GM08714 (cell line): ENCODE measurements around the gene NXNL1.
"Not testable (repeated sequence)": the region's sequence is repeated elsewhere in the genome, so short reads cannot be mapped to it uniquely, and the experiment has no call there.

Experiments used
- H3K4me3 ChIP-seq: fragments of 200-500 bp; sonication (Bioruptor generic); 2 replicates; pipeline ENCODE4 v1.5.1; 2014; ENCODE audit warnings: mild to moderate bottlenecking, low read length, inconsistent platforms
- ZNF274 ChIP-seq: IDR thresholded peaks from 2 replicates; pipeline ENCODE4 v1.6.1; 2012; ENCODE audit warnings: mild to moderate bottlenecking, low read depth, low read length

NXNL1 gene

DNA sequence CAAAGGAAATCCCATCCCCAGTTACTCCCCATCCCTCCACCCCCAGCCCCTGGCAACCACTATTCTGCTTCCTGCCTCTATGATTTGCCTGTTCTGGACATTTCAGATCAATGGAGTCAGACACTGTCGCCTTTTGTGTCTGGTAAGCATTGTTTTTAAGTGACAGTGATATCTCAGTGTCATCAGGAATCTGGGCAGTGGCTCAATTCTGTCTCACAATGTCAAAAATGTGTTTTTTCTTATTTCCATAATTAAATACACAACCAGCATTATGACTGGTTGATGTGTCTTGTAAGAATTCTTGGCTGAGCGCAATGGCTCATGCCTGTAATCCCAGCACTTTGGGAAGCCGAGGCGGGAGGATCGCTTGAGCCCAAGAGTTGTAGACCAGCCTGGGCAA is 30.6 kb upstream of the NXNL1 start:
- no peak overlapping the region for H3K4me3 ChIP-seq
- TF ChIP-seq ZNF274: no peak

DNA sequence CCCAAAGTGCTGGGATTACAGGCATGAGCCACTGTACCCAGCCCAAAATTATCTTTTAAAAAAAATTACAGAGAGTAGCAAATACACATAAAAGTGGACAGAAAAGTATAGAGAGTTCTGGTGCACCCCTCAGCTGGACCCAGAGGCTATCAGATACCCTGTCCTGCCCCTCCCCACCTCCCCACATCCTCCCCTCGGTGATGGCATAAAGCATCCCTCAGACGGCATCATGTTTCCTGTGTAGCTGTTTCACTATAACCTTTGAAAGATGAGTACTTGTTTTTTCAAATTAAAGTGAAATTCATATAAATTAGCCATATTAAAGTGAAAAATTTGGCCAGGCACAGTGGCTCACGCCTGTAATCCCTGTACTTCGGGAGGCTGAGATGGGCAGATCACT is 29.7 kb upstream of the NXNL1 start:
- no peak for TF ChIP-seq ZNF274
- H3K4me3 ChIP-seq: no peak overlapping the region

DNA sequence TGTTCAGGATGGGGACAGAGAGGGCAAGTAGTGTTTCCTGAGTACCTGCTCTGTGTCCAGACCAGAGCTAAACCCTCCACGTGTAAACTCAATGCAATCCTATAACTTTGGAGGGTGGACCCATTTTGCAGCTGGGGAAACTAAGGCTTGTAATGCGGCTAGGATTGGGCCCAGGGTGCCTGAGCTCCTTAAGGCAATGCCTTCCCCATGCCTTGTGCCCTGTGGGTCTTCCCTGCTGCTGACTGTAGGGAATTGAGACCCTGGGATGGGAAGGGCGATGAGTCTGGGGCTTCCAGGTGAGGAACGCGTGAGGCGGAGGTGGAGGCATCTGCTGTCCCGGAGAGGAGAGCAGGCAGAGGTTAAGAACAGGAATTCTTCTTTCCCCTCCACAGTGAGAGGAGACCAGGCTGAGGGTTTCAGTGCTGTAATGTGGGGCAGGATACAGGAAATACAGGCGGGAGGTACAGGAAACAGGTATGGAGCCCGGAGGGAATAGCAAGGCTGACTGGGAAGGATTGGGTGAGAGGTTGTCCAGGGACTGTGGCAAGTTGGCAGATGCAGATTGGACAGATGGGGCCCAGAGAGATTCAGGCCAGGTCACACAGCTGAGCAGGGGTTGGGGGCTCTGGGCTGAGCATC is 28.8 kb upstream of the NXNL1 start:
- TF ChIP-seq ZNF274: no peak

DNA sequence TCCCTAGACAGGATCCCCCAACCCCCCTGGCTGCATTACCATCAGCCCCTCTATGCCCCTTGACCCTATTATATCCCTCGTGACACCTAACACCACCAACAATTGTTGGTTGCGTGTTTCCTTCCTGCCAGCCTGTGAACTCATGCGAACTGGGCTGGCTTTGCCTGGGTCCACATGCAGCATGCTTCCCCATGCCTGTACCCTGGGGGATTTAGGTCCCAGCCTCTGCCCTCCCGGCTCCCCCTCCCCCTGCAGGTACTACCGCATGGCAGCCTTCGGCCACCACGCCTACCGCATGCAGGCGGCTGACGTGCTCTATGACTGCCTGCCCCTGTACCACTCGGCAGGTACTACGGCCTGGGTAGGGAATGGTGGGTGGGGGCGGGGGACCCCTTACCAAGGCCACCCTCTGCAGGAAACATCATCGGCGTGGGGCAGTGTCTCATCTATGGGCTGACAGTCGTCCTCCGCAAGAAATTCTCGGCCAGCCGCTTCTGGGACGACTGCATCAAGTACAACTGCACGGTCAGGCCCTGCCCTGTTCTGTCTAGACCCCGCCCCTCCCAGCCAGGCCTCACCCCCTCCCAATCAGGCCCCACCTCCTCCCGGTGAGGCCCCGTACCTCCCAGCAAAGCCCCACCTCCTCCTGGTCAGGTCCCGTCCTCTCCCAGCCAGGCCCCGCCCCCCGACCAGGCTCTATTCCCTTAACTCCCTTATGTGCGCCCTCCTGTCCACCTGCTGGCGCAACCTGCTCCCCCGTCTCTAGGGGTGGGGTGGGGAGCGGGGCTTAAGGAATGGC is 28.1 kb upstream of the NXNL1 start:
- no peak overlapping the region for H3K4me3 ChIP-seq
- no peak for TF ChIP-seq ZNF274

More for the DNA sequence above, 28.8 kb upstream of the NXNL1 start:
- no peak overlapping the region for H3K4me3 ChIP-seq

DNA sequence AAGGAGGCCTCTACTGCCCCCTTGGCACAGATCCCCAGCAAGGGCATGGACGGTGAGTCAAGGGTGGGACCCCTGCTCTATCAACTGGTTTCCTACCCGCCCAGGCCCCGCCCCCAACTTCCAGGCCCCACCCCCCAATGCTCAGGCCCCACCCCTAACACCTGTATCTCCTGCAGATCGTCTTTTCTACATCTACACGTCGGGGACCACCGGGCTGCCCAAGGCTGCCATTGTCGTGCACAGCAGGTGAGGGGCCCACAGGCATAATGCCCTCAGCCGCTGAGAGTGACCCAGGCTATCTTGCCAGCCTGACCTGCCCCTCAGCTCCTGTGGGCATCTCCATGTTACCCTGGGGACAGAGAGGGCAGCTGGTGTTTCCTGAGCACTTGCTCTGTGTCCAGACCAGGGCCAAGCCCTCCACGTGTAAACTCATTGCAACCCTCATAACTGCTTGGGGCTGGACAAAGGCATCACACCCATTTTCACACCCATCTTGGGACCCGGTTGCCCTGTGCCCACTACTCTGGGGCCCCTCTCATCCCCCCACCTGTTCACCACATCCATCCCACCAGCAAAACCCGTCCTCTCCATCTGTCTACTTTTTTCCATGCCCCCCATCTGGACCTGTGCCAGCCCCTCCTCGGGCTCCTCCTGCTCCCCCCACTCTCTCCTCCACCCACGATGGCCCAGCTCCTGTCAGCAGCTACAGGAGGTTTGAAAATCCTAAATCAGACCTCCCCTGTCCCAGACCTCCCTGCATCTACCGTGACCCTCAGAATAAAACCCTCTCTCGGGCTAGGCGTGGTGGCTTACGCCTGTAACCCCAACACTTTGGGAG is 26.8 kb upstream of the NXNL1 start:
- no peak for TF ChIP-seq ZNF274
- no peak overlapping the region for H3K4me3 ChIP-seq

DNA sequence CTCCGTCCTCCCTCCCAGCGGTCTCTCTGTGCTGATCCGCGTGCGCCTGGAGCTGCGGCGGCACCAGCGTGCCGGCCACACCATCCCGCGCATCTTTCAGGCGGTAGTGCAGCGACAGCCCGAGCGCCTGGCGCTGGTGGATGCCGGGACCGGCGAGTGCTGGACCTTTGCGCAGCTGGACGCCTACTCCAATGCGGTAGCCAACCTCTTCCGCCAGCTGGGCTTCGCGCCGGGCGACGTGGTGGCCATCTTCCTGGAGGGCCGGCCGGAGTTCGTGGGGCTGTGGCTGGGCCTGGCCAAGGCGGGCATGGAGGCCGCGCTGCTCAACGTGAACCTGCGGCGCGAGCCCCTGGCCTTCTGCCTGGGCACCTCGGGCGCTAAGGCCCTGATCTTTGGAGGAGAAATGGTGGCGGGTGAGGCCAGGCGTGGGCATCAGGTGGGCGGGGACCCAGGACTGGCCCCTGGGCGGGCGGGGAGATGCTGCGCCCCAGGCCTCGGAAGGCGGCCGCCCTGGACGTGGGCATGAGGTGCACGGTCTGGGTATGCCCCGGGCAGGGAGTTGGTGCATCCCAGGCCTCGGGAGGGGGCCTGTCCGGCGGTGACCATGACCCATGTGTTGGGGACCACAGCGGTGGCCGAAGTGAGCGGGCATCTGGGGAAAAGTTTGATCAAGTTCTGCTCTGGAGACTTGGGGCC is 26.0 kb upstream of the NXNL1 start:
- no peak for TF ChIP-seq ZNF274

DNA sequence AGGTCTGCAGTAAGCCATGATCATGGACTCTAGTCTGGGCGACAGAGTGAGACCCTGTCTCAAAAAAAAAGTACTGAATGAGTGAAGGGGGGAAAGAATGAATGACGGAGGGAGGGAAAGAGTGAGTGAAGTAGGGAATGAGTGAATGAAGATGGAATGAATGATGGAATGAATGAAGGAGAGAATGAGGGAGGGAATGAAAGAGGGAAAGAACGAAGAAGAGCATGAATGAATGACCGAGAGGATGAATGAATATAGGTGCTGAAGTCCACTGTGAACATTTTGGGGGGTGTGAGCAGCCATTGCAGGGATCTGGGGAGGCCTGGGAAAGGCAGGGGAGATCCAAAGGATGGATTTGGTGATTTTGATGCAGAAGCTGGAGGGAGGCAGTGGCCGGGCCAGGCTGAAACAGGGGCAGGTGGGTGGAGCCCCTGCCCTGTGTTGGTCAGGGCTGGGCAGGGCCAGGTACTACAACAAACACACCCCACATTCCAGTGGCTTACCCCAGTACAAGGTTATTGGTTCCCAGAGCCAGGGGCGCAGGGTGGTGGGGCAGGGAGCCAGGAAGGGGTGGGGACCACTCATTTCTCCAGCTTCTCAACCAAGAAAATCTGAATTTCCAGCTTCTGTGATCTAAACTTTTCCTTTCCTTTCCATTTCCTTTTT is 23.9 kb upstream of the NXNL1 start:
- no peak overlapping the region for H3K4me3 ChIP-seq
- TF ChIP-seq ZNF274: no peak

More for the DNA sequence above, 26.0 kb upstream of the NXNL1 start:
- H3K4me3 ChIP-seq: no peak overlapping the region

DNA sequence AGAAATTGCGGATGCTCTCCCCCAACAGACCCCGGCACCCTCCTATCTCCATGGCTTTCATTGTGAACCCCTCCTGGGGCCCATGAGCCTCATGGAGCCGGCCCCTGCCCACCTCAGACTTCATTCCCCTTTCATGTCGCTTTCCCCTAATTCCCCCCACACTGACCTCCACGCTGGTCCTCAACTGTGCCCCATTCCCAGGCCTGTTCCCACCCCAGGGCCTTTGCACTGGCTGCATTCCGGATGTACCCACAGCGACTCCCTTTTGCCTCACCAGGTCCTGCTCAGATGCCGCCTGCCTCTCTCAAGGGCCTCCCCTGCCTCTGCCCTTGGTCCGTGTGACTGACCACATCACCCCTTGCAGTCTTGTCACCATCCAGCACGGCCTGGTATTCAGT is 22.9 kb upstream of the NXNL1 start:
- H3K4me3 ChIP-seq: no peak overlapping the region
- no peak for TF ChIP-seq ZNF274

DNA sequence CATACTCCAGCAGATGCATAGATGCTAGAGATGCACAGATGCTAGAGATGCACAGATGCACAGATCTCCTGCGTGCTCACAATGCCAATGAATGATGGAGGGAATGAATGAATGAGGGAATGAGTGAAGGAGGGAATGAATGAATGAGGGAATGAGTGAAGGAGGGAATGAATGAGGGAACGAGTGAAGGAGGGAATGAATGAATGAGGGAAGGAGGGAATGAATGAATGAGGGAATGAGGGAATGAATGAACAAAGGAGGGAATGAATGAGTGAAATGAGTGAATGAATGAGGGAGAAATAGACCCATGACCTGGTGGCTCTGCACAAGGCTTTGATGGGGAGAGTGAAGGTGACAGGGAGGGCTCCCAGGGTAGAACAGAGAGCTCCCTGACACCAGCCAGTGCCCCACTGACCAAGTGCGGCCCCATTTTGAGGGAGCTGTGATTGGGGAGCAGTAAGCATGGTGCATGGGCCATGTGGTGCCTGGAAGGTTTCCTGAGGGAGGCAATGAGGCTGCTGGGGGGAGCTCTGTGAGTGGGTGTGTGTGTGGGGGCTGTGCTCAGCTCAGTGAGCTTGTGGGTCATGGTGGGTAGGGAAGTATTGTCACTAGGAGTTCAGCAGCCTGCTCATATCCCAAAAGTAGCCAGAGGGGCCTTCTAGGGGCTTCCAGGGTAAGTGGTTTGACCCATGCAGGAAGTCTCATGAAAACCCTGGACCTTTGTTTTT is 22.3 kb upstream of the NXNL1 start:
- no peak for TF ChIP-seq ZNF274
- no peak overlapping the region for H3K4me3 ChIP-seq

DNA sequence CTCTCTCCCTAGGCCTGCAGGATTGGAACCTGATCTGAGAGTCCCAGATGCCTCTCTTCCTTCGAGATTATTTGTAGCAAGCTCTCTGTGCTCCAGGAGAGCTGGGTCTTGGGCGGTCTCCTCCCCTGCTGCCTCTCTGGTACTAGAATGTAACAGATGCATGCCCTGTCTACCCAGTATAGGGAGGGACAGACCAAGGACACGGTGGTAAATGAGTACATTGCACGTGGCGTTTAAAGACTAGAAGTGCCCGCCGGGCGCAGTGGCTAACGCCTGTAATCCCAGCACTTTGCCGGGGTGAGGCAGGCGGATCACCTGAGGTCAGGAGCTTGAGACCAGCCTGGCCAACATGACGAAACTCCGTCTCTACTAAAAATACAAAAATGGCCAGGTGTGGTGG is 21.3 kb upstream of the NXNL1 start:
- no peak overlapping the region for H3K4me3 ChIP-seq

DNA sequence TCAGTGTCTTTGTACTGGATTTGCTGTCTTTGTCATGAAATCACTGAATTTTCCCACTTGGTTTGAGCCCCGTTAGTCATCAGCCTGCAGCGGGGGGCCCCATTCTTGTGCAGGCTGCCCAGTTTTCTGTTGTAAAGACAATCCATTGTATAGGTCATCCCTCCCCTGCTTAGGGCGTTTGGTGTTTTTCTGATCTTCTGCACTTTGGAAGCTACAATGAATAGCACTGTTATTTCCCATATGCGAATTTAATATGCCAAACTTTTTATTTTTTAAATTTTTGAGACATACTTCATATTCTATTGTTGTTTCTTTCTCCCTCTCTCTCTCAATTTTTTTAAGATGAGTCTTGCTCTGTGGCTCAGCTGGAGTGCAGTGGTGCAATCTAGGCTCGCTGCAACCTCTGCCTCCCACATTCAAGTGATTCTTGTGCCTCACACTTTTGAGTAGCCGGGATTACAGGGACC is 18.6 kb upstream of the NXNL1 start:
- H3K4me3 ChIP-seq: no peak overlapping the region
- TF ChIP-seq ZNF274: no peak

More for the DNA sequence above, 21.3 kb upstream of the NXNL1 start:
- no peak for TF ChIP-seq ZNF274

DNA sequence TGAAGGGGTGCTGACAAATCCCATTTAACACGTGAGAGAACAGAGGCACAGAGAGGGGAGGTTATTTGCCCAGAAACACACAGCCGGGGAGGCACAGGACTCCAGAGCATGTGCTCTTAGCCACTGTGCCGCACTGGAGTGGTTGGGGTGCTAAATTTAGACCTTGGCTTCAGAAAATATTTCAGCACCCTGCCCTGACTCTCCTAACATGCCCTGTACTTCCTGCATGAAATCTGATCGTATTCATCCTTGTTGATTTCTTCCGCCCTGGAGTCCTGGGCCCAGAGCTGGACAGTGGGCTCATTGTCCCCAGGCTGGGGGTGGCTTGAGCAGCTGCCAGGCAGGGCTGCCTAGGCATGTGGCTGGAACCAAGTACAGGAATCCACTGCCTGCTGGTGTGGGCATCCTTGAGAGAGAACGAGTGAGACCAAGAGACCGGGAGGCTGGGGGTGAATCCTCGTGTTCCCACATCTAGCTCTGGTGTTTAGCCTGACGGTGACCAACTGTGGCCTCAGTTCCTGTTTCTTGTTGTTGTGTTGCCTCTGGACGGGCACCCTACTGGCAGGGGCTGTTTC is 14.9 kb upstream of the NXNL1 start:
- no peak for TF ChIP-seq ZNF274
- no peak overlapping the region for H3K4me3 ChIP-seq

DNA sequence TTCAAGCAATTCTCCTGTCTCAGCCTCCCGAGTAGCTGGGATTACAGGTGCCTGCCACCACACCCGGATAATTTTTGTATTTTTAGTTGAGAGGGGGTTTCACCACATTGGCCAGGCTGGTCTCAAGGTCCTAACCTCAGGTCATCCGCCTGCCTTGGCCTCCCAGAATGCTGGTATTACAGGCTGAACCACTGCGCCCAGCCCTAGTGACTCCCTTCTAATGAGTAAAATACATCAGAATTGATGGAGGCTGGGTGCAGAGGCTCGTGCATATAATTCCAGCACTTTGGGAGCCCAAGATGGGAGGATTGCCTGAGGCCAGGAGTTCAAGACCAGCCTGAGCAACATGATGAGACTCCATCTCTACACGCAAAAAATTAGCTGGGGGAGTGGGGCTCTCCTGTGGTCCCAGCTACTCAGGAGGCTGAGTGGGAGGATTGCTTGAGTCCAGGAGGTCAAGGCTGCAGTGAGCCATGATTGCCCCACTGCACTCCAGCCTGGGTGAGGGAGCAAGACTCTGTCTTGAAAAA is 14.3 kb upstream of the NXNL1 start:
- H3K4me3 ChIP-seq: not testable (repeated sequence)
